ENCODE measurements around the gene ADGRG7. TPM values are rescaled to one million over a fixed set of nuclear protein-coding genes. Genes with fewer than 3 reads are reported as not detected.

Gene ADGRG7
- total and polyA plus RNA-seq, 2 donors (not counting 1 experiment from before 2014, with no cell fraction given), result not detected

- peaks cover 11% of the 10 kb centered on the region for H3K27me3 Mint-ChIP-seq
- H3K9me3 ChIP-seq (ENCODE audit: control extremely low read depth in 1 of 3, control insufficient read depth in 2 of 3, insufficient read depth in 1 of 3, low read length in 2 of 3), result no peaks in the 10 kb centered on the region
- intact Hi-C loops (cut with micrococcal nuclease), result no loop called here
- H3K4me3 Mint-ChIP-seq, result no peak overlapping the region
- ChIA-PET CTCF (no interaction called here), POLR2A (no interaction called here)
- no peak overlapping the region for H3K4me2 ChIP-seq (replicated peaks; ENCODE audit: low read depth, low read length, poor library complexity, severe bottlenecking)
- peaks cover 6 to 8% of the 10 kb centered on the region in 2 donors for H3K4me1 ChIP-seq (ENCODE audit: control insufficient read depth in 2 of 2, insufficient read depth in 2 of 2, low read length in 2 of 2)
- H3K9me3 Mint-ChIP-seq (ENCODE audit: insufficient read depth), result no peaks in the 10 kb centered on the region
- DNase-seq (no peak), ATAC-seq (ENCODE audit: low read depth) (no peak)
- H2AFZ ChIP-seq (ENCODE audit: insufficient read depth, low read depth, low read length, poor library complexity, severe bottlenecking), result no peak overlapping the region
- H3K36me3 ChIP-seq (replicated peaks in 1 of 2; ENCODE audit: control extremely low read depth in 1 of 2, control insufficient read depth in 1 of 2, extremely low read depth in 1 of 2, insufficient read depth in 2 of 2, low read length in 1 of 2), result no peaks in the 10 kb centered on the region
- H3K27me3 ChIP-seq (replicated peaks in 1 of 4; ENCODE audit: control extremely low read depth in 1 of 4, control insufficient read depth in 3 of 4, insufficient read depth in 4 of 4, low read length in 3 of 4), result no peaks in the 10 kb centered on the region
- no peak overlapping the region for H3K4me3 ChIP-seq (ENCODE audit: control extremely low read depth in 1 of 5, extremely low read depth in 1 of 5, insufficient read depth in 1 of 5, low read depth in 2 of 5, low read length in 4 of 5)
- 100% methylated on average over 1 of the region's 3 CpGs for WGBS (ENCODE audit: insufficient coverage)
- TF ChIP-seq CTCF (IDR thresholded peaks at IDR 0.05) (no peak), EZH2 (IDR thresholded peaks at IDR 0.05; ENCODE audit: borderline replicate concordance, insufficient read depth, low read depth, low read length, poor library complexity, severe bottlenecking) (no peak)
- no peaks in the 10 kb centered on the region for H3K79me2 ChIP-seq (ENCODE audit: control insufficient read depth, insufficient read depth, low read length)
- H3K9ac ChIP-seq (ENCODE audit: low read length), result no peak overlapping the region
- peaks cover 4% of the 10 kb centered on the region for H3K4me1 Mint-ChIP-seq
- no peak overlapping the region for H3K27ac ChIP-seq (ENCODE audit: low read length in 2 of 2)
- no peak overlapping the region for H3K27ac Mint-ChIP-seq
- H4K20me1 ChIP-seq (ENCODE audit: control insufficient read depth, insufficient read depth, low read length, poor library complexity, severe bottlenecking), result no peaks in the 10 kb centered on the region
Observed at GRCh38 chr3:100645913-100646312, 36.5 kb downstream of the ADGRG7 start.

- Histone ChIP-seq H4K20me1 (ENCODE audit: control insufficient read depth, insufficient read depth, low read length, poor library complexity, severe bottlenecking) (no peaks in the 10 kb centered on the region), H3K4me3 (ENCODE audit: control extremely low read depth in 1 of 5, extremely low read depth in 1 of 5, insufficient read depth in 1 of 5, low read depth in 2 of 5, low read length in 4 of 5) (no peak overlapping the region), H3K4me2 (replicated peaks; ENCODE audit: low read depth, low read length, poor library complexity, severe bottlenecking) (no peak overlapping the region), H3K79me2 (ENCODE audit: control insufficient read depth, insufficient read depth, low read length) (no peaks in the 10 kb centered on the region), H3K27ac (ENCODE audit: low read length in 2 of 2) (no peak overlapping the region), H3K36me3 (replicated peaks in 1 of 2; ENCODE audit: control extremely low read depth in 1 of 2, control insufficient read depth in 1 of 2, extremely low read depth in 1 of 2, insufficient read depth in 2 of 2, low read length in 1 of 2) (no peaks in the 10 kb centered on the region), H2AFZ (ENCODE audit: insufficient read depth, low read depth, low read length, poor library complexity, severe bottlenecking) (no peak overlapping the region), H3K4me1 (ENCODE audit: control insufficient read depth in 2 of 2, insufficient read depth in 2 of 2, low read length in 2 of 2) (peaks cover 5 to 8% of the 10 kb centered on the region in 2 donors), H3K27me3 (replicated peaks in 1 of 4; ENCODE audit: control extremely low read depth in 1 of 4, control insufficient read depth in 3 of 4, insufficient read depth in 4 of 4, low read length in 3 of 4) (no peaks in the 10 kb centered on the region), H3K9ac (ENCODE audit: low read length) (no peak overlapping the region), H3K9me3 (ENCODE audit: control extremely low read depth in 1 of 3, control insufficient read depth in 2 of 3, insufficient read depth in 1 of 3, low read length in 2 of 3) (no peaks in the 10 kb centered on the region)
- ChIA-PET POLR2A (no interaction called here), CTCF (no interaction called here)
- Mint-ChIP-seq H3K4me3 (no peak overlapping the region), H3K4me1 (peaks cover 8% of the 10 kb centered on the region), H3K9me3 (ENCODE audit: insufficient read depth) (no peaks in the 10 kb centered on the region), H3K27ac (no peak overlapping the region), H3K27me3 (peaks cover 11% of the 10 kb centered on the region)
- WGBS (ENCODE audit: insufficient coverage), result 100% methylated on average over 1 of the region's 3 CpGs
- DNase-seq, result no peak
- no peak for TF ChIP-seq CTCF (IDR thresholded peaks at IDR 0.05)
- TF ChIP-seq EZH2 (IDR thresholded peaks at IDR 0.05; ENCODE audit: borderline replicate concordance, insufficient read depth, low read depth, low read length, poor library complexity, severe bottlenecking), result no peak
- no peak for ATAC-seq (ENCODE audit: low read depth)
- intact Hi-C loops (cut with micrococcal nuclease), result no loop called here
Observed at GRCh38 chr3:100647171-100647570, 37.8 kb downstream of the ADGRG7 start.
